BE2C (cell line): Measurements from ENCODE around the gene ADAM8.
A peak's percentile ranks its signal among the peaks of the same experiment; 100 is the strongest.

Experiments used
- DNase-seq: peaks from one replicate; pipeline ENCODE4 v3.0.0-alpha.2; 2020
- H3K27me3 ChIP-seq: fragments of 250-450 bp; sonication (Bioruptor Pico); 2 replicates; pipeline ENCODE4 v1.5.1; 2020; ENCODE audit warnings: mild to moderate bottlenecking
- H3K36me3 ChIP-seq: fragments of 250-450 bp; sonication (Bioruptor Pico); 2 replicates; pipeline ENCODE4 v1.5.1; 2020; ENCODE audit warnings: mild to moderate bottlenecking
- H3K4me1 ChIP-seq: fragments of 250-450 bp; sonication (Bioruptor Pico); 2 replicates; pipeline ENCODE4 v1.5.1; 2020
- H3K4me3 ChIP-seq: 2 replicates; pipeline ENCODE4 v1.5.1; 2011; ENCODE audit warnings: low read depth, low read length
- H3K9me3 ChIP-seq: fragments of 250-450 bp; sonication (Bioruptor Pico); 2 replicates; pipeline ENCODE4 v1.5.1; 2020
- TF ChIP-seq, protein P1 (sequence below): IDR thresholded peaks from 2 replicates; pipeline ENCODE4 v1.5.1; 2012; ENCODE audit warnings: mild to moderate bottlenecking, low read depth, low read length

ADAM8 gene

DNA sequence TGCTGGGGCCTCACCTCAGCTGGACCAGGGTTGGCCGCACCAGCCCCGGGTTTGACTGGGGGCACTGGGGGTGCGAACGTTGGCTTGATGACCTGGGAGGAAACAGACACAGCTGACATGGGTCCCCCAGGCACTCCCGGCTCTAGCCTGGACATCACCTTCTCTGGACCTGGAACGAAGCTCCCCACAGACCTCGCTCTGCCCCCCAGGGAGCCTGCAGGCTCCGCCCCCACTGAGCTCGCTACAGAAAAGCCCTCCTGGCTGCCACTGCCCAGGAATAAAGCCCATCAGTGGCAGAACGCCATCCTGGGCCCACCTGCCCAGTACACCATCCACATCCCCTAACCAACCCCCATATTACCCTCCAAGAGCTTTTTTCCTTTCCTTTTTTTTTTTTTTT lies 13.0 kb downstream of the ADAM8 start:
- Histone ChIP-seq H3K4me1 (no peaks in the 10 kb centered on the region), H3K9me3 (no peaks in the 10 kb centered on the region), H3K27me3 (peaks cover 11% of the 10 kb centered on the region), H3K4me3 (no peak overlapping the region), H3K36me3 (no peaks in the 10 kb centered on the region)
- no peak for DNase-seq
- TF ChIP-seq, protein P1, sequence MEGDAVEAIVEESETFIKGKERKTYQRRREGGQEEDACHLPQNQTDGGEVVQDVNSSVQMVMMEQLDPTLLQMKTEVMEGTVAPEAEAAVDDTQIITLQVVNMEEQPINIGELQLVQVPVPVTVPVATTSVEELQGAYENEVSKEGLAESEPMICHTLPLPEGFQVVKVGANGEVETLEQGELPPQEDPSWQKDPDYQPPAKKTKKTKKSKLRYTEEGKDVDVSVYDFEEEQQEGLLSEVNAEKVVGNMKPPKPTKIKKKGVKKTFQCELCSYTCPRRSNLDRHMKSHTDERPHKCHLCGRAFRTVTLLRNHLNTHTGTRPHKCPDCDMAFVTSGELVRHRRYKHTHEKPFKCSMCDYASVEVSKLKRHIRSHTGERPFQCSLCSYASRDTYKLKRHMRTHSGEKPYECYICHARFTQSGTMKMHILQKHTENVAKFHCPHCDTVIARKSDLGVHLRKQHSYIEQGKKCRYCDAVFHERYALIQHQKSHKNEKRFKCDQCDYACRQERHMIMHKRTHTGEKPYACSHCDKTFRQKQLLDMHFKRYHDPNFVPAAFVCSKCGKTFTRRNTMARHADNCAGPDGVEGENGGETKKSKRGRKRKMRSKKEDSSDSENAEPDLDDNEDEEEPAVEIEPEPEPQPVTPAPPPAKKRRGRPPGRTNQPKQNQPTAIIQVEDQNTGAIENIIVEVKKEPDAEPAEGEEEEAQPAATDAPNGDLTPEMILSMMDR, result no peak

DNA sequence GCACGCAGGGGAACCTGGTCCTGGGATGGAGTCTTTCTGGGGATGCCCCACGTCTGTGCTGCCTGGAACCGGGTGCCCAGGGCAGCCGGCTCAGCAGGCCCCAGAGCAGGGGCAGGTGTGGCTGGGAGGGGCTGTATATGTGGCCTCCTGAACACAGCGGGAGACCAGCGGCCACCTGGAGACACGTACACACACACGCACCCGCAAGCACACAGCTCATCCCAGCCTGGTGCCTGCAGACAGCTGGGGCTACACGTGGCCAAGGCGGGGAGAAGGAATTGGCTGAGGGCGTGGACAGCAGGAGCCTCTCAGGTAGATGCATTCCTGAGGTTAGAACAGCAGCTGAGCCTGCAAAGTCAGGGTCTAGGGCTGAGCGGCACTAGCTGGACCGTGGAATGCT lies 14.0 kb downstream of the ADAM8 start:
- Histone ChIP-seq H3K4me1 (peaks cover 6% of the 10 kb centered on the region), H3K4me3 (no peak overlapping the region), H3K9me3 (no peaks in the 10 kb centered on the region), H3K36me3 (no peaks in the 10 kb centered on the region), H3K27me3 (peaks cover 11% of the 10 kb centered on the region)
- no peak for DNase-seq
- TF ChIP-seq, protein P1, result no peak

DNA sequence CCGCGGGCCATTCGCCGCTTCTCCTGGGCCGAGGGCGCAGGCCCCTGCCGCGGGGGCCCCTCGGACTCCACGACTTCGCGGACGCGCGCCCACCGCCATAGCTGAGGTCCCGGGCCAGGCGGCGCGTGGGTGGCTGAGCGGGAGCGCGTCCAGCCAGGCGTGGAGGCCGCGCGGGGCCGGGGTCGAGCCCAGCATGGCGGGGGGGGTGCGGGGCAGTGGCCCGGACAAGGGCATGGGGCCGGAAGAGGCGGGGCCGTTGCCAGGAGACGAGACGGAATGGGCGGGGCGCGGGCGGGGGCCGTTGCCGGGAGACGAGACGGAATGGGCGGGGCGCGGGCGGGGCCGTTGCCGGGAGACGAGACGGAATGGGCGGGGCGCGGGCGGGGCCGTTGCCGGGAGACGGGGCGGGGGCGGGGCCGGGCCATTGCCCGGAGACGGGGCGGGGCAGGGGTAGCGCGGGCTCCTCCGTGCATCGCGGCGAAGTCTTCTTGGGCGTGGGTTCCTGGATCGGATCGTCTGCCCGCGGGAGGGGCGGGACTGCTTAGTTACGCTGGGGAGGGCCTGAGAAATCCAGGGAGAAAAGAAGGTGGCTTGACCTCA lies 14.8 kb downstream of the ADAM8 start:
- Histone ChIP-seq H3K4me1 (peaks cover 6% of the 10 kb centered on the region), H3K27me3 (peaks cover 11% of the 10 kb centered on the region), H3K36me3 (no peaks in the 10 kb centered on the region), H3K9me3 (no peaks in the 10 kb centered on the region), H3K4me3 (peak overlapping the region; percentile 55)
- TF ChIP-seq, protein P1, result no peak
- DNase-seq, result peak; percentile 88

DNA sequence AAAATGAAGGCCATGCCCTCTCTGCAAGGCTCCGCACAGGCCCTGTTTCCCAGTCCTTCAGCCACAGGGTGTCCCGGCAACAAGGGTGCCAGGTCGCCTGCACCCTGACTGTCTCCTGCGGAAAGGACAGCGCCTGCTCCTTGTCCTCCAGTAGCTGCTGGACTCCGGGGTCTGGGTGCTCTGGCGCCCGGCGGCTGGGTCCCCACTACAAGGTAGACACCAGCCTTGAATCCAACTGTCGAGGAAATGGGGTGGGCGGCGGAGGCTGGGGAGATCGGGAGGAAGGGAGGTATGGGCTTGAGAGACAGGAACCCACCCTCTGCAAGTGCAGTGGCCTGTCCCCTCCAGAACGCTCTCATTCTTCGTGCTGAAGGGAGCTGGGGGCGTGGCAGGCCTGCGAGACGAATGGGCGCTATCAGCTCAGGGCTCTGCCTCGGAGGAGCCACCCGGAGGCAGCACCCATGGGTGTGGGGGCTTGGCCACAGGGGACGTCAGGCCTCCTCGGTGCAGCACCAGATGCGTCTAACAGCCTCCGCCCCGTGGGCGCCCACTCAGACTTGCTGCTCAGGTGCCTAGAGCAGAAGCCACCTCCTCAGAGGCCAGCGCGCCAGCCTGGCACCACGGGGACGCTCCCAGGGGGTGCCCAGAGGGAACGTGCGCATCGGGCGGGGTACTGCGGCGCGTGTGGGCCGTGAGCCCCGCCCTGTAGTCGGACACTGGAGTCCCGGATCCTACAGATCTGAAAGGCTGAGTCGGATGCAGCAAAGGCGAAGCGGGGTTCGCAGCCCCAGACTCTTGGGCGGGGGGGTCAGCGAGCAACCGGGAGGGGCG lies 15.6 kb downstream of the ADAM8 start:
- H3K4me1 ChIP-seq, result peaks cover 6% of the 10 kb centered on the region
- peak overlapping the region; percentile 55 for H3K4me3 ChIP-seq
- H3K36me3 ChIP-seq, result no peaks in the 10 kb centered on the region
- H3K27me3 ChIP-seq, result peaks cover 11% of the 10 kb centered on the region
- H3K9me3 ChIP-seq, result no peaks in the 10 kb centered on the region
- TF ChIP-seq, protein P1, result no peak
- peak; percentile 46 for DNase-seq

DNA sequence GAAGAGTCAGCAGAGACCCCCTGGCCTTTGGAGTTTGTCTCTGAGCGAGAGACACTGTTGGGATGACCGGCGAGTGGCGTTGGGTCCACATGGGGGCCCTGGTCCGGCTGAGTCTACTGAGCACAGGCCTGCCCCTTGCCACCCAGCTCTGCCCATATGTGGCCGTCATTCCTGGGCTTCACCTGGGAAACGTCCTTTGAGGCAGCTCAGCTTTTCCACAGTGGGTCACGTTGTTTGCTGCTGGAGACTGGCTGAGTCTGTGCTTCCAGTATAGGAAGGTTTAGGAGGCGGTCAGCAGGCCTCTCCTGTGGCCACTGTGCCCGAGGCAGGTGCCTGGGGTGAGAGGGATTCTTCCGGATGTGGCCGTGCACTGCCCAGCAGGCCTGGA lies 17.1 kb downstream of the ADAM8 start:
- TF ChIP-seq, protein P1, result no peak
- H3K9me3 ChIP-seq, result no peaks in the 10 kb centered on the region
- H3K4me1 ChIP-seq, result peaks cover 6% of the 10 kb centered on the region
- peaks cover 11% of the 10 kb centered on the region for H3K27me3 ChIP-seq
- no peak for DNase-seq
- H3K36me3 ChIP-seq, result no peaks in the 10 kb centered on the region
- no peak overlapping the region for H3K4me3 ChIP-seq
